ENCODE results near the gene PRKD1. TPM values are rescaled to one million over a fixed set of nuclear protein-coding genes. Genes with fewer than 3 reads are reported as not detected.

Gene PRKD1
- total RNA-seq, 1 donor from 2014 or later, result 10.4 TPM

- DNase-seq (ENCODE audit: low spot score), result no peak
Measured at GRCh38 chr14:29618323-29619067, 309.2 kb downstream of the PRKD1 start.

- no peak for DNase-seq (ENCODE audit: low spot score)
Measured at GRCh38 chr14:29616922-29617321, 310.7 kb downstream of the PRKD1 start.

GRCh38 chr14:29608861-29609260 is 318.8 kb downstream of the PRKD1 start:
- DNase-seq (ENCODE audit: low spot score), result no peak

GRCh38 chr14:29607169-29607568 is 320.5 kb downstream of the PRKD1 start:
- no peak for DNase-seq (ENCODE audit: low spot score)

GRCh38 chr14:29603696-29604095 is 324.0 kb downstream of the PRKD1 start:
- no peak for DNase-seq (ENCODE audit: low spot score)

- no peak for DNase-seq (ENCODE audit: low spot score)
Measured at GRCh38 chr14:29601616-29602015, 326.0 kb downstream of the PRKD1 start.

- no peak for DNase-seq (ENCODE audit: low spot score)
Measured at GRCh38 chr14:29587761-29588470, 339.7 kb downstream of the PRKD1 start.

- no peak for DNase-seq (ENCODE audit: low spot score)
Measured at GRCh38 chr14:29587046-29587445, 340.6 kb downstream of the PRKD1 start.

- no peak for DNase-seq (ENCODE audit: low spot score)
Measured at GRCh38 chr14:29584992-29585391, 342.7 kb downstream of the PRKD1 start.

- no peak for DNase-seq (ENCODE audit: low spot score)
Measured at GRCh38 chr14:29580763-29581162, 346.9 kb downstream of the PRKD1 start.

GRCh38 chr14:29579838-29580237 is 347.8 kb downstream of the PRKD1 start:
- no peak for DNase-seq (ENCODE audit: low spot score)

- DNase-seq (ENCODE audit: low spot score), result no peak
Measured at GRCh38 chr14:29576927-29577326, 350.7 kb downstream of the PRKD1 start.

GRCh38 chr14:29569194-29569593 is 358.5 kb downstream of the PRKD1 start:
- no peak for DNase-seq (ENCODE audit: low spot score)

GRCh38 chr14:29566194-29566593 is 361.5 kb downstream of the PRKD1 start:
- DNase-seq (ENCODE audit: low spot score), result no peak

GRCh38 chr14:29558516-29558915 is 369.1 kb downstream of the PRKD1 start:
- DNase-seq (ENCODE audit: low spot score), result no peak

- no peak for DNase-seq (ENCODE audit: low spot score)
Measured at GRCh38 chr14:29554335-29554734, 373.3 kb downstream of the PRKD1 start.

GRCh38 chr14:29553427-29553826 is 374.2 kb downstream of the PRKD1 start:
- no peak for DNase-seq (ENCODE audit: low spot score)

GRCh38 chr14:29548948-29549370 is 378.7 kb downstream of the PRKD1 start:
- no peak for DNase-seq (ENCODE audit: low spot score)

GRCh38 chr14:29545714-29546113 is 381.9 kb downstream of the PRKD1 start:
- no peak for DNase-seq (ENCODE audit: low spot score)

- DNase-seq (ENCODE audit: low spot score), result no peak
Measured at GRCh38 chr14:29536886-29537511, 390.6 kb downstream of the PRKD1 start.

- DNase-seq (ENCODE audit: low spot score), result no peak
Measured at GRCh38 chr14:29529418-29529817, 398.2 kb downstream of the PRKD1 start.

GRCh38 chr14:29528889-29529288 is 398.8 kb downstream of the PRKD1 start:
- no peak for DNase-seq (ENCODE audit: low spot score)
